ENCODE data around the gene BBS1. TPM values are rescaled to one million over a fixed set of nuclear protein-coding genes. Genes with fewer than 3 reads are reported as not detected.
A peak's percentile ranks its signal among the peaks of the same experiment; 100 is the strongest.
"Not testable (repeated sequence)": the region's sequence is repeated elsewhere in the genome, so short reads cannot be mapped to it uniquely, and the experiment has no call there.

Gene BBS1
- total RNA-seq, 1 experiment from 2014 or later = 28.4 TPM

DNA sequence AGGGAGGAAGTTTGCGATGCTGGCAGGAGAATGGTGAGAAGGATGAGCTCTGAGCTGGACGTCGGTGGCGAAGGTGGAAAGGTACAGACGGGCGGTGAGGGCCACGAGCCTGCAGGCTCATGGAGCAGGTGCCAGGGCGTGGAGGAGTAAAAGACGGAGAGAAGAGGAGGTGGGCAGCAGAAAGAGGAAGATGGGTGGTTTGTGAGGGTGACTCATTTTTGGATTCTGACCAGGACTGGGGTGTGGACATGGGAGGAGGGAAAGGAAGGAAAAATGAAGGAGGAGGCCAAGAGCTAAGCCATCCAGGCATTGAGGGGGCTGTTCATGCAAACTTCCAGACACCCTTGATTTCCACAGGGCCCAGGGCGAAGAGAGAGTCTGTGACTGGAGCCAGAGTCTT lies 31.9 kb downstream of the BBS1 start:
- no peak overlapping the region for H2AFZ ChIP-seq (ENCODE audit: low read length)
- no peaks in the 10 kb centered on the region for H3K9me3 ChIP-seq (ENCODE audit: low read length)
- H3F3A ChIP-seq (ENCODE audit: low read length, unreplicated experiment) = no peaks in the 10 kb centered on the region
- 0 out of 2 replicates have a peak, but pooled peaks cover 4% of the 10 kb centered on the region for H3K79me2 ChIP-seq (ENCODE audit: low read length)
- intact Hi-C loops (cut with micrococcal nuclease) = no loop called here
- DNase-seq = peak; percentile 65
- no peak overlapping the region for H3K27ac ChIP-seq (ENCODE audit: low read length)
- ChIA-PET POLR2A (ENCODE audit: unreplicated experiment) (no interaction called here), CTCF (no interaction called here)
- no peak overlapping the region for H3K9ac ChIP-seq (ENCODE audit: low read length)
- peaks cover 21% of the 10 kb centered on the region for H3K4me1 ChIP-seq (ENCODE audit: insufficient read depth, low read length)
- no peaks in the 10 kb centered on the region for H3K9me2 ChIP-seq (replicated peaks; ENCODE audit: low read length)
- no peaks in the 10 kb centered on the region for H3K27me3 ChIP-seq (ENCODE audit: low read length)
- ATAC-seq = peak; percentile 14; the same call in 1 of the 2 replicates
- no peaks in the 10 kb centered on the region for H4K20me1 ChIP-seq (ENCODE audit: low read length)
- H3K4me2 ChIP-seq (ENCODE audit: low read length) = 0 out of 2 replicates have a peak overlapping the region, but pooled peaks have one; percentile 13
- BruUV-seq (replicated peaks) = no TSS peak
- no peaks in the 10 kb centered on the region for H3K36me3 ChIP-seq (ENCODE audit: low read depth, low read length)
- no peak overlapping the region for H3K4me3 ChIP-seq (ENCODE audit: low read length)
- TF ChIP-seq EZH2 (IDR thresholded peaks at IDR 0.05; ENCODE audit: low read length, unreplicated experiment) (no peak), EZH2phosphoT487 (IDR thresholded peaks at IDR 0.05; ENCODE audit: borderline replicate concordance, low read length) (no peak)

DNA sequence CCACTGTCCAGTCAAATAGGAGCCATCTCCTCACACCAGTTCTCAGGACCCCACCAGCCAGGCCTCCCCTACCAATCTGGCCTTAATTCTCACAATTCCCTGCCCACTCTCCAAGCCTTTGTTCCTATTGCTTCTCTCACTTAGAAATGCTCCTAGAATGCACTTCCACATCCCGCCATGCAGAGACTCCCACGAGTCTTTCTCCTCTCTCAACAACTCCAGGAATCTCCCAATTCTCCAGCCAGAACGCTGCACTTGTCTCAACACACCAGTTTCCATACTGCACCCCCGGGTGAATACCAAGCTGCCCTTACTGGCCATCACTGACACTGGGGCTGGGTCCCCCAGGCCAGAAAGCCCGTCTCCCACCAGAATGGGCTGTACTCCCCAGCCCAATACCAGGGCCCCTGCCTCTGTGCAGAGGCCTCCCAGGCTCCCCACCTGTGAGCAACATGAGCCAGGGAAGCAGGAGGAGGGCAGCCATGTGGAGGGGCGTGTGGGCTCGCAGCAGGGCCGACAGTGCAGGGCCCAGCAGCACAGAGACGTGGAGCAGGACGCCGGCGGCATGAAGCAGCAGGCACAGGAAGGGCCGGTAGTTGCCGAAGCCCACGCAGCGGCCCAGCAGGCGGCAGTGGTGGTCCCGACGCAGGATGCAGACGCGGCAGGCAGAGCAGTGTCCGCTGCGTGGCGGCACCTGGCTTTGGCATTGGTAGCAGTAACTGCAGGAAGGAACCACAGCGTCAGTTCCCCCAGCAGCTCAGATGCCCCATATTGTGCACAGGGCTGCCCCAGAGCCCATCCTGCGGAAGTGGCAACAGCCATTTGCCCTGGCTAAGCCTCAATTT lies 33.0 kb downstream of the BBS1 start:
- POLR2A ChIA-PET (ENCODE audit: unreplicated experiment) = no interaction called here
- intact Hi-C loops (cut with micrococcal nuclease) = no loop called here
- H3K36me3 ChIP-seq (ENCODE audit: low read depth, low read length) = no peaks in the 10 kb centered on the region
- CTCF ChIA-PET = no interaction called here
- no TSS peak for BruUV-seq (replicated peaks)
- H3K79me2 ChIP-seq (ENCODE audit: low read length) = 0 out of 2 replicates have a peak, but pooled peaks cover 4% of the 10 kb centered on the region
- H3K9me2 ChIP-seq (replicated peaks; ENCODE audit: low read length) = no peaks in the 10 kb centered on the region
- H4K20me1 ChIP-seq (ENCODE audit: low read length) = no peaks in the 10 kb centered on the region
- no peaks in the 10 kb centered on the region for H3F3A ChIP-seq (ENCODE audit: low read length, unreplicated experiment)
- no peak overlapping the region for H3K4me3 ChIP-seq (ENCODE audit: low read length)
- ATAC-seq = no peak
- H3K9me3 ChIP-seq (ENCODE audit: low read length) = no peaks in the 10 kb centered on the region
- no peak for TF ChIP-seq EZH2phosphoT487 (IDR thresholded peaks at IDR 0.05; ENCODE audit: borderline replicate concordance, low read length)
- no peak for TF ChIP-seq EZH2 (IDR thresholded peaks at IDR 0.05; ENCODE audit: low read length, unreplicated experiment)
- TF ChIP-seq, protein P1, sequence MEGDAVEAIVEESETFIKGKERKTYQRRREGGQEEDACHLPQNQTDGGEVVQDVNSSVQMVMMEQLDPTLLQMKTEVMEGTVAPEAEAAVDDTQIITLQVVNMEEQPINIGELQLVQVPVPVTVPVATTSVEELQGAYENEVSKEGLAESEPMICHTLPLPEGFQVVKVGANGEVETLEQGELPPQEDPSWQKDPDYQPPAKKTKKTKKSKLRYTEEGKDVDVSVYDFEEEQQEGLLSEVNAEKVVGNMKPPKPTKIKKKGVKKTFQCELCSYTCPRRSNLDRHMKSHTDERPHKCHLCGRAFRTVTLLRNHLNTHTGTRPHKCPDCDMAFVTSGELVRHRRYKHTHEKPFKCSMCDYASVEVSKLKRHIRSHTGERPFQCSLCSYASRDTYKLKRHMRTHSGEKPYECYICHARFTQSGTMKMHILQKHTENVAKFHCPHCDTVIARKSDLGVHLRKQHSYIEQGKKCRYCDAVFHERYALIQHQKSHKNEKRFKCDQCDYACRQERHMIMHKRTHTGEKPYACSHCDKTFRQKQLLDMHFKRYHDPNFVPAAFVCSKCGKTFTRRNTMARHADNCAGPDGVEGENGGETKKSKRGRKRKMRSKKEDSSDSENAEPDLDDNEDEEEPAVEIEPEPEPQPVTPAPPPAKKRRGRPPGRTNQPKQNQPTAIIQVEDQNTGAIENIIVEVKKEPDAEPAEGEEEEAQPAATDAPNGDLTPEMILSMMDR (conservative IDR thresholded peaks at IDR 0.05; ENCODE audit: low read depth, low read length) = no peak
- no peak overlapping the region for H3K4me2 ChIP-seq (ENCODE audit: low read length)
- peaks cover 21% of the 10 kb centered on the region for H3K4me1 ChIP-seq (ENCODE audit: insufficient read depth, low read length)
- H3K9ac ChIP-seq (ENCODE audit: low read length) = no peak overlapping the region
- no peak for DNase-seq
- H3K27me3 ChIP-seq (ENCODE audit: low read length) = no peaks in the 10 kb centered on the region
- H3K27ac ChIP-seq (ENCODE audit: low read length) = no peak overlapping the region
- H2AFZ ChIP-seq (ENCODE audit: low read length) = no peak overlapping the region

GRCh38 chr11:66544952-66545351 lies 34.5 kb downstream of the BBS1 start:
- CTCF ChIA-PET; POLR2A ChIA-PET (ENCODE audit: unreplicated experiment): not testable (repeated sequence)

More at GRCh38 chr11:66544952-66545351, 34.5 kb downstream of the BBS1 start:
- H3K9me3 ChIP-seq (ENCODE audit: low read length); H3K27ac ChIP-seq (ENCODE audit: low read length); H4K20me1 ChIP-seq (ENCODE audit: low read length); H3K27me3 ChIP-seq (ENCODE audit: low read length); H3K36me3 ChIP-seq (ENCODE audit: low read depth, low read length); H3K9me2 ChIP-seq (replicated peaks; ENCODE audit: low read length); intact Hi-C loops (cut with micrococcal nuclease); H3K79me2 ChIP-seq (ENCODE audit: low read length); ATAC-seq; H3F3A ChIP-seq (ENCODE audit: low read length, unreplicated experiment); DNase-seq: not testable (repeated sequence)
- H2AFZ ChIP-seq (ENCODE audit: low read length) = peak overlapping the region; percentile 96; the same call in 1 of the 2 replicates
- H3K4me1 ChIP-seq (ENCODE audit: insufficient read depth, low read length) = peaks cover 21% of the 10 kb centered on the region
- BruUV-seq (replicated peaks) = TSS peak; percentile 85
- peak overlapping the region; percentile 89 for H3K4me3 ChIP-seq (ENCODE audit: low read length)
- peak overlapping the region; percentile 89 for H3K9ac ChIP-seq (ENCODE audit: low read length)
- H3K4me2 ChIP-seq (ENCODE audit: low read length) = peak overlapping the region; percentile 88

Measured in PC-3 (cell line).